Duodenal mucosa (tissue), 2 donors: ENCODE results near the gene PPL.

Source experiments
- H3K27ac ChIP-seq: one replicate; pipeline ENCODE4 v1.7.0; 2013; ENCODE audit warnings: low read depth, low read length
- H3K27me3 ChIP-seq, 2 donors: one replicate each; pipeline ENCODE4 v1.7.0; 2013; ENCODE audit warnings: low read length in 2 of 2, control low read depth in 1 of 2; ENCODE audit not compliant: insufficient read depth in 2 of 2, control insufficient read depth in 1 of 2
- H3K36me3 ChIP-seq, 2 donors: one replicate each; pipeline ENCODE4 v1.7.0; 2013; ENCODE audit warnings: low read length in 2 of 2, control low read depth in 1 of 2; ENCODE audit not compliant: insufficient read depth in 2 of 2, control insufficient read depth in 1 of 2
- H3K4me1 ChIP-seq, 2 donors: one replicate each; pipeline ENCODE4 v1.7.0; 2013; ENCODE audit warnings: low read length in 2 of 2, control low read depth in 1 of 2; ENCODE audit not compliant: insufficient read depth in 2 of 2, control insufficient read depth in 1 of 2
- H3K4me3 ChIP-seq, 2 donors: one replicate each; pipeline ENCODE4 v1.7.0; 2013; ENCODE audit warnings: low read length in 2 of 2, low read depth in 1 of 2
- H3K9ac ChIP-seq, 2 donors: one replicate each; pipeline ENCODE4 v1.7.0; 2013; ENCODE audit warnings: low read length in 2 of 2, low read depth in 1 of 2
- H3K9me3 ChIP-seq, 2 donors: one replicate each; pipeline ENCODE4 v1.7.0; 2013; ENCODE audit warnings: low read length in 2 of 2, control low read depth in 1 of 2; ENCODE audit not compliant: control insufficient read depth in 1 of 2

PPL gene

GRCh38 chr16:4936991-4937781, at the start of gene PPL:
Gene PPL, minus strand, starts transcription at chr16:4937148. Its CDS starts 103 bp downstream, at chr16:4937045.
- peak within 1 kb of the TSS; percentile 85 for H3K27ac ChIP-seq
- peak within 1 kb of the TSS; percentile 75 to 78 for H3K4me3 ChIP-seq
- no peaks in the 10 kb centered on the region for H3K9me3 ChIP-seq
- H3K36me3 ChIP-seq, result no peaks in the 10 kb centered on the region
- peaks cover 18 to 26% of the 10 kb centered on the region in 2 donors for H3K4me1 ChIP-seq
- H3K27me3 ChIP-seq, result no peaks in the 10 kb centered on the region
- peak within 1 kb of the TSS; percentile 51 to 68 for H3K9ac ChIP-seq

GRCh38 chr16:4984174-4984990, 47.4 kb upstream of the PPL start:
- no peak overlapping the region for H3K9ac ChIP-seq
- no peaks in the 10 kb centered on the region for H3K36me3 ChIP-seq
- no peak overlapping the region for H3K27ac ChIP-seq
- no peaks in the 10 kb centered on the region for H3K4me1 ChIP-seq
- no peaks in the 10 kb centered on the region for H3K9me3 ChIP-seq
- H3K27me3 ChIP-seq, result peaks cover 17 to 18% of the 10 kb centered on the region in 2 donors
- H3K4me3 ChIP-seq, result no peak overlapping the region

DNA sequence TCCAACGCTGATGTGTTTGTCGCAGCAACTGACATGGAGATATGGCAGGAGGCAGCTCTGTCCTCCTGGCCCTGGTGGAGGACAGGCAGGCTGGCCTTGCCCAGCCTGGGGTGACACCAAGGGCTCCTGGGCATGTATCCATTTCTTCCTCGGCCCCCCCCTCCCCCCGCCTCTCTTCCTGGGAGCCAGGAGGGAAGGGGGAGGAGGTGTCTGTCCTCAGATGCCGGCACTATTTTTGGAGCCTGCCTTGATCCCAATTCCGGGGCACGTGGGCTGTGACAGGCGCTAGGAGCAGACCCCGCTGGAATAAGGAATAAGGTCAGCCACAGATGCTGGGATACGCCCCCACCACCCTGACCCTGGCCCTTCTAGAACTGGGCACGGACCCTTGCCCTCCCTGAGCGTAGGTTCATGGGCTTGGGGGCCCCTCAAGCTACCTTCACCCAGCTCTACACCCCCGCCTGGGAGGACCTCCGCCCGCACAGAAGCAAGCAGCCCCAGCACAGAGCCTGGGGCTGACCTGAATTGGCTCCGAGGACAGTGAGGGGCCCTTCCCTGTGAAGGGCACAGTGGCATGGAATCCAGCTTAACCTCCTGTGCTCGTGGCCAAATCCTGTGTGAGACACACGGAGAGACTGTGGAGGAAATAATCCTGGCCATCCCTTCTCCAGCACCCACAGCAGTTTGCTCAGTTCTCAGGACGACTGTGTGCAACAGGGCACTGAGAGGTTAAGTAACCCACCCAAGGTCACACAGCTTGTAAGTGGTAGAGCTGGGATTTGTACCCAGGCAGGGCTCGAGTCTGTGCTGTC, 45.3 kb upstream of the PPL start:
- Histone ChIP-seq H3K27ac (no peak overlapping the region), H3K27me3 (peaks cover 5 to 7% of the 10 kb centered on the region in 2 donors), H3K9me3 (no peaks in the 10 kb centered on the region), H3K4me1 (no peaks in the 10 kb centered on the region), H3K4me3 (no peak overlapping the region), H3K9ac (no peak overlapping the region), H3K36me3 (no peaks in the 10 kb centered on the region)

DNA sequence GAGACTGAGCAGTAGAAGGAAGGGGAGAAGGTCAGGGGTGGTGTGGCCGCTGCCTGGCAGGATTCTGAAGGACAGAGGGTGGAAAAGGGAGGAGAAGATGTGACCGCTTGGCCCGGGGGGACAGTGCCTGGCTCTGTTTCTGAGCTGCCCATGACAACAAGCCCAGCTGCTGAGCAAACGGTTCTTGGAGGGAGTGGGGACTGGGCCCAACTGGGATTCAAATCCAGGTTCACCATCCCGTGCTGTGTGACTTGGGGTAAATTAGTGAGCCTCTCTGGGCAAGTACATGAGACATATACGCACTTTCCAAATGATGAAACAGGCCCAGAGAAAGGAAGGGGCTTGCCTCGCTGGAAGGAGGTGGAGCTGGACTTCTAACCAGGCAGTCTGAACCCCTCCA, 44.5 kb upstream of the PPL start:
- no peaks in the 10 kb centered on the region for H3K9me3 ChIP-seq
- peaks cover 0 to 3% of the 10 kb centered on the region in 2 donors for H3K27me3 ChIP-seq
- H3K9ac ChIP-seq, result no peak overlapping the region
- no peaks in the 10 kb centered on the region for H3K36me3 ChIP-seq
- H3K27ac ChIP-seq, result no peak overlapping the region
- H3K4me3 ChIP-seq, result no peak overlapping the region
- H3K4me1 ChIP-seq, result no peaks in the 10 kb centered on the region

DNA sequence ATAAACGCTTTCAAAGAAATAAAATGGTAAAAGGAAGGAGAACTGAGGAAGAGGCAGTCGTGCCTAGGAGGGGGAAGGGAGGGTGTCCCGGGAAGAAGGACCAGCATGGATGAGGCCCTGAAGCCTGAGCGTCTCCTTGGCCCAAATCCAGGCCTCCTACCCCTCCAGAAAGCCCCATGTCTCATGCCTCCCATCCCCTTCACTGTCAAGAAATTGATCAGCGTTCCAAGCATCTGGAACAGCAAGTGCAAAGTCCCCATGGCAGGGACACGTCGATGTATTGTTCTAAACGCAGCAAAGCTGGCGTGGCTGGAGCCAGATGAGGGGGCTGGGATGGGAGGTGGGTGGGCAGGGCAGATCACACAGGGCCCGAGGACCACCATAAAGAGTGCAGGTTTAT, 43.7 kb upstream of the PPL start:
- H3K4me3 ChIP-seq, result no peak overlapping the region
- H3K36me3 ChIP-seq, result no peaks in the 10 kb centered on the region
- H3K27ac ChIP-seq, result no peak overlapping the region
- no peaks in the 10 kb centered on the region for H3K4me1 ChIP-seq
- no peak overlapping the region for H3K9ac ChIP-seq
- no peaks in the 10 kb centered on the region for H3K9me3 ChIP-seq
- H3K27me3 ChIP-seq, result no peaks in the 10 kb centered on the region

DNA sequence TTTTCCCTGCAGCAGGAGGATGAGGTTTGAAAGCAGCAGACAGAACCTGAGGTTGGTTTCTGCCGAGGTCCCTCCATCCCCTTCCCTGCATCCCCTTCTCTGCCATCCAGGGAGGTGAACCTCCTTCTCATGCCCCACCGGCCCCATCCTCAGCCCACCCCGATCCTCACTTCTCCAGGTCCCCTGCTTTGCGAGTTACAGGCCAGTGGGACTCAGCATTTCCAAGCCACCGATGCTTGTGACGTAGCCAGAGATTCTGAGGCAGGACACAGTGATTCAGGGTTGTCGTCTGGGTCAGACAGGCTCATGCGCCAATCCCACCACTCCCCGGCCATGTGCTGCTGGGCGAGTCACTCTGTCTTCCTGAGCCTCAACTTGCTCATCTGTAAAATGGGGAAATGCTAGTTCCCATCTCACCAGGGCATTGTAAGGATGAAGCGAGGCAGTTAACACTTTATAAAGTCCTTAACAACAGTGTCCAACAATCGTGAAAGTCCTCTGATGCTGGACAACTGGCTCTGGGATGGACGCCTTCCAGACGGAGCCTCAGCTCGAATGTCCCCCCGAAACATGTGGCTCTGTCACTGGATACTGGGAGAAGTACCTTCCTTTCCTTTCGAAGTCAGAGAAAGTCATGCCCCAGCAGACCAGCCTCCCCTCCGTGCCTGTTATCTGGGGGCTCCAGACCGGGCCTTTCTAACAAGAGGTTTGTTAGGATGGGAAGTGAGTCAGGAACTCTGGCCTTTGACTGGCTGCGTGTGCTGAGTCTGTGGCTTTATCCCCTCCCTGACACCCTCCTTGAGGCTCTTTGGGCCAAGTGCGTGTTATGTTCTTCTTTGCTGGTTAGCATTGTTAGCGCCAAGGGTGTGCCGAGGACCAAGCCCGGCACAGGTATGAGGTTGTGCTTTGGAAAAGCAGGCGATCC, 43.0 kb upstream of the PPL start:
- no peaks in the 10 kb centered on the region for H3K4me1 ChIP-seq
- H3K27me3 ChIP-seq, result no peaks in the 10 kb centered on the region
- H3K9me3 ChIP-seq, result no peaks in the 10 kb centered on the region
- no peak overlapping the region for H3K4me3 ChIP-seq
- H3K36me3 ChIP-seq, result no peaks in the 10 kb centered on the region
- H3K9ac ChIP-seq, result no peak overlapping the region
- no peak overlapping the region for H3K27ac ChIP-seq

- Histone ChIP-seq H3K9ac (no peak overlapping the region), H3K27ac (no peak overlapping the region), H3K4me1 (no peaks in the 10 kb centered on the region), H3K36me3 (no peaks in the 10 kb centered on the region), H3K9me3 (no peaks in the 10 kb centered on the region), H3K27me3 (no peaks in the 10 kb centered on the region), H3K4me3 (no peak overlapping the region)
Observed at GRCh38 chr16:4979164-4979563, 42.2 kb upstream of the PPL start.

DNA sequence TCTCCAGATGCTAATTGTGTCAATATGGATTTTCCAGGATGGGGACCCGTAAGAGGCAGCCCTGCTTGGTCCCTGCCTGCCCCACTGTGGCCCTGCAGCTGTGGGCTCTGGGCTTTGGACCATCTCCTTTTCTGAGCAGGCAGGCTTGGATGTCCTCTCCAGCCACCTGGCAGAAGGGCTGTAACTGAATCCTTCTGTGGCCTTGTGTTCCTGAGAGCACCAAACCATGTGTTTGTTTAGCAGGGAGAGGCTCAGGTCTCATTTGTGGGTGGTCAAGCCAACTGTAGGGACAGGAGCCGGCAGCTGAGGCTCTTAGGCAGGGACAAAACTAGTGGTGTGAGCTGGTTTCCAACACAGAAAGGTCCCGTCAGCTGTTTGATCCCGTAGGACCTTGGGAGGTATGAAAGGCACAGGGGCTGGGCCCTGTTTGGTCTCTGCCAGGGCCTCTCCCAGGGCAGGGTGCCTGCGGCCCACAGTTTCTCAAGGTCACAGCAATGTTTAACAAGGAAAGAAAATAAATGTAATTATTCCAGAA, 39.7 kb upstream of the PPL start:
- Histone ChIP-seq H3K4me3 (no peak overlapping the region), H3K9ac (no peak overlapping the region), H3K27me3 (peaks cover 0 to 4% of the 10 kb centered on the region in 2 donors), H3K9me3 (no peaks in the 10 kb centered on the region), H3K36me3 (no peaks in the 10 kb centered on the region), H3K4me1 (no peaks in the 10 kb centered on the region), H3K27ac (no peak overlapping the region)

- Histone ChIP-seq H3K4me3 (no peak overlapping the region), H3K4me1 (no peaks in the 10 kb centered on the region)
Observed at GRCh38 chr16:4976079-4976478, 39.1 kb upstream of the PPL start.

More at GRCh38 chr16:4976079-4976478, 39.1 kb upstream of the PPL start:
- no peaks in the 10 kb centered on the region for H3K9me3 ChIP-seq
- no peaks in the 10 kb centered on the region for H3K36me3 ChIP-seq
- H3K9ac ChIP-seq, result no peak overlapping the region
- peaks cover 0 to 4% of the 10 kb centered on the region in 2 donors for H3K27me3 ChIP-seq
- no peak overlapping the region for H3K27ac ChIP-seq
